HEK293 (cell line): ENCODE measurements around the gene TLL1.

Experiments used
- HOXA7 ChIP-seq: sonication (generic); formaldehyde crosslinking; IDR thresholded peaks from 2 replicates; pipeline ENCODE4 v1.8.1; 2022; ENCODE audit warnings: missing genetic modification reagents, borderline replicate concordance
- ZNF366 ChIP-seq: fragments of 450-650 bp; formaldehyde crosslinking; conservative IDR thresholded peaks from 2 replicates; pipeline ENCODE4 v1.5.1; 2016; ENCODE audit warnings: missing biosample characterization, missing genetic modification characterization
- ZNF707 ChIP-seq: fragments of 450-650 bp; formaldehyde crosslinking; IDR thresholded peaks from 2 replicates; pipeline ENCODE4 v1.5.1; 2016; ENCODE audit warnings: missing biosample characterization, missing genetic modification characterization
- ZSCAN30 ChIP-seq: fragments of 450-650 bp; IDR thresholded peaks from 2 replicates; pipeline ENCODE4 v1.5.1; 2018; ENCODE audit warnings: missing biosample characterization, mild to moderate bottlenecking, missing genetic modification characterization, moderate library complexity
- TF ChIP-seq, protein P1 (sequence below): fragments of 450-650 bp; formaldehyde crosslinking; IDR thresholded peaks from 2 replicates; pipeline ENCODE4 v1.5.1; 2016; ENCODE audit warnings: missing biosample characterization, missing genetic modification characterization

- TF ChIP-seq, protein P1, sequence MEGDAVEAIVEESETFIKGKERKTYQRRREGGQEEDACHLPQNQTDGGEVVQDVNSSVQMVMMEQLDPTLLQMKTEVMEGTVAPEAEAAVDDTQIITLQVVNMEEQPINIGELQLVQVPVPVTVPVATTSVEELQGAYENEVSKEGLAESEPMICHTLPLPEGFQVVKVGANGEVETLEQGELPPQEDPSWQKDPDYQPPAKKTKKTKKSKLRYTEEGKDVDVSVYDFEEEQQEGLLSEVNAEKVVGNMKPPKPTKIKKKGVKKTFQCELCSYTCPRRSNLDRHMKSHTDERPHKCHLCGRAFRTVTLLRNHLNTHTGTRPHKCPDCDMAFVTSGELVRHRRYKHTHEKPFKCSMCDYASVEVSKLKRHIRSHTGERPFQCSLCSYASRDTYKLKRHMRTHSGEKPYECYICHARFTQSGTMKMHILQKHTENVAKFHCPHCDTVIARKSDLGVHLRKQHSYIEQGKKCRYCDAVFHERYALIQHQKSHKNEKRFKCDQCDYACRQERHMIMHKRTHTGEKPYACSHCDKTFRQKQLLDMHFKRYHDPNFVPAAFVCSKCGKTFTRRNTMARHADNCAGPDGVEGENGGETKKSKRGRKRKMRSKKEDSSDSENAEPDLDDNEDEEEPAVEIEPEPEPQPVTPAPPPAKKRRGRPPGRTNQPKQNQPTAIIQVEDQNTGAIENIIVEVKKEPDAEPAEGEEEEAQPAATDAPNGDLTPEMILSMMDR (tag by site-specific recombination): no peak
- TF ChIP-seq ZNF707 (tag by site-specific recombination): no peak
- no peak for TF ChIP-seq HOXA7
- no peak for TF ChIP-seq ZSCAN30 (tag by site-specific recombination)
- no peak for TF ChIP-seq ZNF366
Measured at GRCh38 chr4:166121897-166122296, 248.9 kb downstream of the TLL1 start.
